ENCODE data around the gene RNPEPL1.

GRCh38 chr2:240601831-240602160 is 33.5 kb downstream of the RNPEPL1 start:
- no peak for TF ChIP-seq POLR2A (IDR thresholded peaks at IDR 0.05; ENCODE audit: low read depth, low read length)
- no peak for TF ChIP-seq POLR2AphosphoS5 (IDR thresholded peaks at IDR 0.05; ENCODE audit: low read depth, low read length)
- no peak for TF ChIP-seq TAF1 (IDR thresholded peaks at IDR 0.05; ENCODE audit: low read depth, low read length)
- no peak for TF ChIP-seq SPI1 (IDR thresholded peaks at IDR 0.05; ENCODE audit: low read depth, low read length)
- TF ChIP-seq PAX5 (IDR thresholded peaks at IDR 0.05; ENCODE audit: insufficient read depth, low read length, severe bottlenecking), result no peak
